GM18868 (cell line): ENCODE results near the gene ZSWIM5.
A peak's percentile ranks its signal among the peaks of the same experiment; 100 is the strongest.
"Not testable (repeated sequence)": the region's sequence is repeated elsewhere in the genome, so short reads cannot be mapped to it uniquely, and the experiment has no call there.

Experiments used
- ATAC-seq: cut with Tn5 transposase; IDR thresholded peaks from one replicate; pipeline ENCODE4 v1.9.1; 2021; ENCODE audit warnings: mild to moderate bottlenecking, moderate library complexity; ENCODE audit not compliant: unreplicated experiment

Gene ZSWIM5

GRCh38 chr1:45205011-45205909 is 1.1 kb downstream of the ZSWIM5 start:
- peak; percentile 14 for ATAC-seq

GRCh38 chr1:45200906-45201500 is 5.4 kb downstream of the ZSWIM5 start:
- ATAC-seq, result no peak

- ATAC-seq, result no peak
These were observed 6.0 kb downstream of the ZSWIM5 start for GRCh38 chr1:45200435-45200834.

- no peak for ATAC-seq
These were observed 8.2 kb downstream of the ZSWIM5 start for GRCh38 chr1:45198185-45198584.

- no peak for ATAC-seq
These were observed 9.5 kb downstream of the ZSWIM5 start for GRCh38 chr1:45196863-45197262.

GRCh38 chr1:45191418-45191783 is 15.0 kb downstream of the ZSWIM5 start:
- no peak for ATAC-seq

GRCh38 chr1:45187725-45188124 is 18.7 kb downstream of the ZSWIM5 start:
- no peak for ATAC-seq

GRCh38 chr1:45179918-45180519 is 26.4 kb downstream of the ZSWIM5 start:
- not testable (repeated sequence) for ATAC-seq

GRCh38 chr1:45177452-45177851 is 29.0 kb downstream of the ZSWIM5 start:
- ATAC-seq, result no peak

- no peak for ATAC-seq
These were observed 33.6 kb downstream of the ZSWIM5 start for GRCh38 chr1:45172764-45173163.

GRCh38 chr1:45172005-45172404 is 34.4 kb downstream of the ZSWIM5 start:
- ATAC-seq, result no peak

- no peak for ATAC-seq
These were observed 34.8 kb downstream of the ZSWIM5 start for GRCh38 chr1:45171575-45171974.

GRCh38 chr1:45170151-45170742 is 36.2 kb downstream of the ZSWIM5 start:
- no peak for ATAC-seq

GRCh38 chr1:45167947-45168346 is 38.5 kb downstream of the ZSWIM5 start:
- not testable (repeated sequence) for ATAC-seq

GRCh38 chr1:45164307-45164706 is 42.1 kb downstream of the ZSWIM5 start:
- not testable (repeated sequence) for ATAC-seq

- ATAC-seq, result not testable (repeated sequence)
These were observed 43.3 kb downstream of the ZSWIM5 start for GRCh38 chr1:45163111-45163510.

- not testable (repeated sequence) for ATAC-seq
These were observed 44.1 kb downstream of the ZSWIM5 start for GRCh38 chr1:45162041-45163035.

- no peak for ATAC-seq
These were observed 50.4 kb downstream of the ZSWIM5 start for GRCh38 chr1:45155957-45156356.

GRCh38 chr1:45155423-45155822 is 51.0 kb downstream of the ZSWIM5 start:
- no peak for ATAC-seq

GRCh38 chr1:45152126-45152525 is 54.3 kb downstream of the ZSWIM5 start:
- no peak for ATAC-seq
